Measurements from ENCODE around the gene FSIP1.

FSIP1 gene

DNA sequence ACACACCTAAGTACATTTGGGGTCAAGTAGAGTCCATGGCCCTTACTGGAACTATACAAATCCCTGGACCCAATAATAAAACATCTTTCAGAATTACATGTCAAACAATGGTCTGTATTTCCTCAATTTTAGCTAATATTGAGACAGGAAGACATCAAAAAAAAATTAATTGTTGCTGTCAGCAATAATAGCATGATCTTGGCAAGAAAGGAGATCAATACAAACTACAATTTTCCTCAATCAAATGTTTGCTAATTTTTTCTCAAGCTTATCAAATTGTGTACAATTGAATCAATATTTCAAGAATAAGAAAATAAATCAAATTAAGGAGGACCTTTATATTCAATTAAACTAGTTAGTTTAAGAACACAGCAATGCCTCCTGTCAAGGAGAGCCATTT is 62.6 kb downstream of the FSIP1 start:
- DNase-seq (ENCODE audit: low read depth), result no peak

DNA sequence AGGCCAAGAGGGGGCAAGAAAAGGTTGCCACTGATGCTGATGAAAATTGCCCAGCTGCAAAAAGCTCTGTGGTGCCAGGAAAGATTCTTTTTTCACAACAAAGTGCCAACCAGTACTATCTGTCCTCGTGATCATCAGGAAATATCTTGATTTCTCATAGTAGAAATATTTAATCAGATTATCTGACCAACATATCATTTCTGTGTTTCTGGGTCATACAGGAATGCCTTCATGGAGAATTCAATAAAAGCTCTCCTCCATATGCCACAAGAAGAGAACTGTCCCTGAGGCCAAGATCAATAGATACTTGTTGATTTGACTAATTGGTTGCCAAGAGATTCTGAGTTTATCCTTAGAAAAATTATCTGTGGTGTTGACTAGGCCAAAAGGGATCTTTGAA is 63.5 kb downstream of the FSIP1 start:
- DNase-seq (ENCODE audit: low read depth), result no peak

DNA sequence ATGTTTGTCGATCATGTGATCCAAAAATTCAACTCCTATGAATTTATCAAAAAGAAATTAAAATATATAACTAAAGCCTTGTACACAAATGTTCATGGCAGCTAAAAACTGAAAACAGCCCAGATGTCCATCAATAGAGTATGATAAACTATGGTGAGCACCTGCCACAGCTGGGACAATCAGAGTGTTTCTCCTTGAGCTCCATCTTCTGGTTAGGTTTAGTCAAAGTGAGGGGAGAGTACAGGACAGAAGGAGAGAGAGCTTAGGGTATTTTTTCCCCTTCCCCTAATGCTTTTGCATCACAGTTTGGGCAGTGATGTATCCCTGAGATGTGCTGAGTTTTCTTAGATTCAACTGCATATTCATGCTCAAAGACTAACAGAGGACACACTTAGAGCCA is 65.5 kb downstream of the FSIP1 start:
- DNase-seq (ENCODE audit: low read depth), result no peak

DNA sequence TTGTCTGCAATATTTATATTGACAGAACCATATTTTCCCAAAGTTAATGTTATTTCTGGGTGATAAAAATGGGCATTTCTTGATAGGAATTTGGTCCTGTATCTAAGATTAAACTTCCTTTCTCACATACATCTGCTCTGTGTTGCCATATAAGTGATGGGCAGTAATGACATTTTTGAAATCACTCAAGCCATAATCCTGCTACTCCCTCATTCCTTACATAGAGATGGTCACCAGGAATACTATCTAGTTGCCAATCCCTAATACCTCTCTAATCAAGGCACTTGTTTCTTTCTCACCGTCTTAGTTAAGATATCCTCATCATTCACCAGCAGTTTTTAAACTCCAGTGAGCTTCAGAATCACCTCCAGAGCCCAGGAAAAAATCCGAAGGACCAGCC is 68.4 kb downstream of the FSIP1 start:
- DNase-seq (ENCODE audit: low read depth), result no peak

DNA sequence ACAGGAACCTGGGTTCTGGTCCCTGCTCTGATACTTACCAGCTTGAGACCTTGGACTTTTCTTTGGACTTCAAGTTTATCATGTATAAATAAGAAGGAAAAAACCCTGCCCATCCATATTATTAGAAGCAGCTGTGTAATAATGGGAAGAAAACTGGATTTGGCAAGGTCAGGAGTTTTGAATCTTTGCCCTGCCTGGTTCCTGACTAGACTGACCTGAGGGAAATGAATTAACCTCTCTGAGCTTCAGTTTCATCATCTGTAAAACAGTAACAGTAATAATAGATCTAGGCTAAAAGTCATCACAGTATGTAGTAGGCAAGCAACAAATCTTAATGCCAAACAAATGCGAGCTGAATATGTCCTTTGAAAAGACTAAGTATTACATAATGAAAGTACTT is 68.8 kb downstream of the FSIP1 start:
- DNase-seq (ENCODE audit: low read depth), result no peak

DNA sequence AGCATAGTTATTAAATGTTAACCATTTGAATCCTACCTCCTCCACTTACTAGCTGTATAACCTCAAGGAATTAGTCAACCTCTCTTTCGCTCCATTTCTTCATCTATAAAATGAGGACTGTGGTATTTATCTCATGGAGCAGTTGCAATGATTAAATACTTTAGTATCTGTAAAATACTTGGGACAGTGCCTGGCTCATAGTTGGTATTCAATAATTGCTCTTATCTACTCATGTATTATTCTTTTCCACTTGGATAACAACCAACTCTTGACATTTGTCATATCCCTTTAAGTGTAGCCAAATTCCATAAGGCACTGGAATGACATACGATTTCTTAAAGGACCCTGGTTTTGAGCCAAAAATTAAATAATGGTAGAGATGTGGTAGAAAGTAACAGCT is 72.0 kb downstream of the FSIP1 start:
- DNase-seq (ENCODE audit: low read depth), result no peak

DNA sequence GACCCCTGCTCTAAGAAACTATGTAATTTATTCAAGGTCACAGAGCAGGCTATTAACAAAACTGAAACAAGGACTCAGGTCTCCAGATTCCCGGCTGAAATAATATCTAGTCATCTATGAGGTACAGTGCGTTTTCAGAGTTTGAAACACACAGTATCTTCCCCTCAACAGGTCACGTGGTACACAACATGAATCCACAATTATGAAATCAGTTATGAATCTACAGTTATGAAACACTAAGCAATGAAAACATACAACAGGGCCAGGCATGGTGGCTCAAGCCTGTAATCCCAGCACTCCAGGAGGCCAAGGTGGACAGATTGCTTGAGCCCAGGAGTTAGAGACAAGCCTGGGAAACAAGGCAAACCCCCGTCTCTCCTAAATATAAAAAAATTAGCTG is 72.7 kb downstream of the FSIP1 start:
- DNase-seq (ENCODE audit: low read depth), result no peak

DNA sequence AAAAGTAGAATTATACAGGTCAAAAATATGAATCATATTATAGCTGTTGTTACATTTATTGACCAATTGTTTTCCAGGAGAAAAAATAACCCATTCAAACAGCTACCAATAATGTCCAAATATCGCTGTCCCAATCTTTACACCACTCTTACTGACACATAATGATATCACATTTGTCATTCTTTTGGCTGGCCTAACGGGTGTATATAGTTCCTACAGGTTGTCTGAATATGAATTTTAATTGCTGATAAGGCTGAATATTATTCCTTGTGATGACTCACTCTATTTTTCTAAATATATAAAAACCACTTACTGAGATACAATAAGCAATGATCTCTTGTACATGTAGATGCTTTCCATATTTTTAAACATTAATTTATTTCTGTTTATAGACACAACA is 76.4 kb downstream of the FSIP1 start:
- DNase-seq (ENCODE audit: low read depth), result no peak

DNA sequence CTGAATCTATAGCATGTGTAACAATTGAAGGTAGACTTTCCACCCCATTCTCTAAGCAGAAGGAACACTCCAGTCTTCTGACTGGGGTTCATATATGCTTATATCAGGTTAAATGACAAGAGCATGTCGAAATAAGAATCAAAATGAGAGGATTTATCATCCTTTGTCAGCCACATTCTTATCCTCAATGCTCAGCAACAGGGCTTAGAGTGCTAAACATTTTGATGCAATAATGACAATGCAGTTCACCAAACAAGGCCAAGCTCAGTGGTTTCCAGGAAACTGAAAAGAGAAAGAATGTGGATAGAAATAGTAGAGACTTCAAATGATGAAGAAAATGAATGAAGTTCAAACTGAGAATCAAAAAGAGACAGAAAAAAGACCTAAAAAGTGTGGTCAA is 78.0 kb downstream of the FSIP1 start:
- DNase-seq (ENCODE audit: low read depth), result no peak

DNA sequence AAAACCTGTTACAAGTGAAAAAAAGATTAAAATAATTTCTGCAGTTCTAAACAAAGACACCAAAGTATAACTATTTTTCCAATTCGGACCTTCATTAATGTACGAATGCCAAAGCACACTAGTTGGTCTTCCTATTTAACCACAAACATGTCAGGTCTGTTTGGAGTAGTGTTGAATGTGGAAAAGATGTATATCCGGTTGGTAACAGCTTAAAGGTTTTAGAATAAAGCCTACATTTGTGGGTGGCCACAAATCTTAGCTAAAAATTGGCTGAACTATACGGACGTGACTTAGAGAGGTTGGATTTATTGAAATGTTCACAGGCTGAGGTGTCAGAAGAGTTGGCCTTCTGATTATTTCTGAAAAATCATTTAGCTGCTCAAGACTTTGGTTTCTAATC is 78.4 kb downstream of the FSIP1 start:
- no peak for DNase-seq (ENCODE audit: low read depth)

DNA sequence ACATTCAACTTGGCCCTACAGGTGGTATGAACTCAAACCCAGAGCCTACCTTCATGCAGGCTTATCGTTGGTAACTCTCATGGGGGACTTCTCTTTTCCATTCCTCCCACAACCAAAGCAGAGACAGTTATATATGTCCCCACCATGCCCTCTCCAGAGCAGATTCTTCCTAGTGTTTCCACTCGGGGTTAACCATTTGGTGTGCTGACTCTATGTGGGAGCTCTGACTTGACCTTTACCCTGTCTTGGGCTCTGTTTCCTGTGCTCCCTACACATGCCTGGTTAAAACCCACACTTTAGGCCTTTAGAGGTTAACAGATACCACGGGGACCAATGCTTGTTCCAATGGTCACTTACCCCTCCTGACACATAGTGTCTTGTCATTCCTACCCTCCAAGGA is 80.7 kb downstream of the FSIP1 start:
- no peak for DNase-seq (ENCODE audit: low read depth)

DNA sequence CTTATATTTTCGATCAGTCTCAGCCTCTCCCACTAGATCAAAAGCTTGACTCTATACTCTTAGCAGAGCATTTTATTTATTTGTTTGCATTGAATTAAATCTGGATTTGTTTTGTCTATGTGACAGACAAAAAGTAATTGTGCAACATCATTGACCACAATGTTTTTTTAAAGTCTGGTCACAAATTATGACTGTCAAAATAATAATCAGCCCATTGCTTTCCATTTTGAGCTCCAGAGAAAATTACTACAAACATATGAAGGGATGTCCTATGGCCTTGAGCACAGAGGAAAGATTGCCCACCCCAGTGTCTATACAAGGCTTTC is 82.3 kb downstream of the FSIP1 start:
- DNase-seq (ENCODE audit: low read depth), result no peak

DNA sequence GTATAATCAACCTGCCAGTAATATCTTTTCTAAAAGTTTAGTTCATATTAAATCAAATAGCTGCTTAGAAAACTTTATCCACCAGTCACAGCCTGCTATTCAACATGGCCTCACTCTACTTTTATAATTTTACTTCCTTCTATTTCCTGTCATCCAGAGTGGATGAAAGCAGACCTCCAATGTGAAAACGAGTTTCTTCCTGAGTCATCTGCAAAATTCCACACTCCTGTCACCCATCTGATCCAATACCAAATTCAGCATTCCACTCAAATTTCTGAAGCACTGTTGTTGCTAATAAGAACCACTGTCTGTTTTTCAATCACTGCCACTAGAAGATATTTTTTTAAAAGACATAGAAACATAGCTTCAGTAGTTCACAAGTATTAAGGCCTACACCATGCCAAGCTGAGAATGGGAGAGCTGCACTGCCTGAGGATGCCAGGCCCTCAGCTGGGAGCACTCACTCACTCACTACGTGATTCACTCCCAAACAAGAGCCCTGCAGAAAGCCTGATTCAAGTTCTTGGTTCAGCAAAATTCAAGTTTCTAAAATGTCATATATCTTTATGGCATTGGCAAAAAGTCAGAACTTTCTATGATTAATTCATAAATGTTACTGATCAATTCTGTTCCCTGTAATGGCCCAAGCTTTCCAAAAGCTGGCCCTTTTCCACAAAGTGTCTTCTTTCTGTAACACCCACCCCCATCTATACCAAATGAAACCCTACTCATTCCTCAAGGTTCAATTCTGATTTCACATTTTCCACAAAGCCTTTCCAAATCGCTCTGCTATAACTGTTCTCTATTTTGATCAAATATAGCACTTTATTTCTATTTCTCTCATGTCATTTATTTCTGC is 82.9 kb downstream of the FSIP1 start:
- DNase-seq (ENCODE audit: low read depth), result no peak

DNA sequence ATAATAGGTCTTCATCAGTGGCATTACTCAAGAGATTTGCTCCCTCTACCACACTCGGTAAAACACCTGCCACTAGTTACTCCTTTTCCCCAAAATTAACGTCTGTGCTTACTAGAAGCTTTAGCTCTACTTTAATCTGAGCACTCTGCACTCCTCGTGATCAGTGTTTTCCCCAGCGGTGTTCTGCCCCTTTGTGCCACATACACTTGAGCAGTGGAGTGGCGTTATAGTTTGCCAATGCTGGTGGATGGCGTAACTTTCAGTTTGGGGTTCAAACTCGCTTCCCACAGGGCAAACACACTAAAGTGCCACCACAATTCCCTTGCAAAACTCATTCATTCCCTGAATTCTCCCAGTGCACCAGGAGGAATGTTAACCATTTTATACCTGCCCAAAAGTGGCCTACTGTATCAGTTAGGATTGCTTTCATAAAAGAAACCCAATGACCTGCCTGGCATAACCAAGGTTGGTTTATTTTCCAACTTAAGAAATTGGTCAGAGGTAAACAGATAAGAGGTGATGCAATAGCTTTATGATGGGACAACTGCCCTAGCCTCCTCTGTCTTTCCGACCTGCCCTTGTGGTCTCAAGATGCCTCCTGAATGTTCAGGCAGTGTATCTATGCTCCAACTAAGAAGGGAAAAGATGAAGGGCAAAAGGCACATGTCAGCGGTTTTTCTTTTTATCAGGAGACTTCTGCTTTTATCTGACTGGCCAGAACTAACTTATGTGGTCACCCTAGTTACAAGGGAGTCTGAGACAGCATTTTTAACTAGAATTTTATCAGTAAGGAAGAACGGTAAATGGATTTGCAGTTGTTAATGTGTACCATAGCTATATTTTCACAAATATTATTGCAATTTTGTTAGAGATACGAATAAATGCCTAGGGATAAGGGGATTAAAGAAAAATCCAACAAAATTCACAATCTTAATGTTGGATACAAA is 83.9 kb downstream of the FSIP1 start:
- DNase-seq (ENCODE audit: low read depth), result no peak

DNA sequence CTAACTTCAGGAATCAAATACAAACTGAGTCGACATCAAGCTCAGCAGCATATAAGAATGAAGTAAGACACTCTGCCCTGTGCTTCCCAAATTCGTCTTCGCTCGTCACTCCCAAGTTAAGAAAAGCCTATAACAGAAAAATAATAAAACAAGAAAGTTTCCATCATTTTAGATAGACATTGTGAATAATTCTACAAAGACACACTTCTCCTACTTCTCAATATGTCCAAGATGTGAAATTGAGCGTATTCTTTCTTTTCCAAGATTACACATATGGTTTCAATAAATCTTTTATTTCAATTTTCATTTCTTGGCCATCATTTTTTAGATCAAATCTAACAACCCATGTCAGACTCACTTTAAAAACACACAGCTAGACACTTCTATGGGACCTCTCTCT is 85.1 kb downstream of the FSIP1 start:
- no peak for DNase-seq (ENCODE audit: low read depth)

DNA sequence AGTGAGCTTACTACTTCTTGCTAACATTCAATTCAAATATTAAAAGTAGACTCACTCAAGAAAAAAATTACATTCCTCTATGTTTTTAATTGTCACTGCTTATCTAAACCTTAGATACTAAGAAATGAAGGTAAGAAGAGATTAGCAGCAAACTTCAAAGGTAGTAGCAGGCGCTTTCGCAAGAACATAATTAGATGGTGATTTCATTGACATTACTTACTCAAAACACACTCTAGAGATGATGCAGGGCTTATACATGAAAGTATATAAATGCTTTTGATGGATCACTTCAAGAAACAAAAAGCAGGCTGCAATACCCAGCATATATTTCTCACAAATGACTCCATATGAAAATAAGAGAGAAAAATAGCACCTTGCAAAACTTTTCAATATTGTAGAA is 86.8 kb downstream of the FSIP1 start:
- no peak for DNase-seq (ENCODE audit: low read depth)

DNA sequence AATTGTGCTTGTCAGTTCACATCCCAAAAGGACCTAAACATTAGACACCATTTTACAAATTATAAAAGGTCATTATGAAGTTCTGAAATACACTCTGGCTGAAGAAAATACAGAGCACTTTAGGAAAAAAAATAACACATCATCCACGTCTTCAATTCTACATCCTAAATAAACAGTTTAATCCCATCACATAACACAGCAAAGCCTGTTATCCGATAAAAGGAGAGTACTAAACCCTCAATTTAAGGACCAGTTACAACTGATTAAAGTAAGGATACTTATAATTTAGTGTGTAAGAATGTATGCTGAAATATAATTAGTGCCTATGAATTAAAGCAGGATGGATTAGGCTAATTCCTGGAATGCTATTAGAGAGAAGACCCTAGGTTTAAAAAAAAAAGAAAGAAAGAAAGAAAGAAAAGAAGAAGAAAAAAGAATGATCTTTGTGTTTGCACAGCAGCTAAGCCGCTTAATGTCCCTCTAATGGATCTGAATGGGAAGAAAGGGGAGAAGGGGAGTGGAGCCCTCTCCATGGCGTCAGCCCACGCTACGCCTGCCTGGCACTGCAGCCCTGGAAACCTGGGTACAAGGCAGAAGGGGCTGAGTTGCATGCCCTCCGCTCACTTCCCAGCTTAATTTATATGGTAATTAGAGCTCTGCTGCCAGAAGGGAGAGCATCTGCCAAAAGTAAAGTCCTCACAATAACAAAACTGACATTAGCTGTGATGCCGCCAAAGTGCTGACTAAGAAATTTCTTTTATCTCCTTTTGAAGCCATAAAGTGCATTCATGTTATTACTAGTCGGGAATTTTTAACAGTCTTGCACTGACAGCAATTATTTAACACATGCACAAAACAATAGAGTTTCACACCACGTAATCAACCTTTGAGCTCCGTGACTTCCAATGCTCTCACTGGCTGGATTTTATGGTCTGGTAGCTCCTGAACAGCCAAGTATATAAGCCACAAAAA is 90.0 kb downstream of the FSIP1 start:
- no peak for DNase-seq (ENCODE audit: low read depth)

DNA sequence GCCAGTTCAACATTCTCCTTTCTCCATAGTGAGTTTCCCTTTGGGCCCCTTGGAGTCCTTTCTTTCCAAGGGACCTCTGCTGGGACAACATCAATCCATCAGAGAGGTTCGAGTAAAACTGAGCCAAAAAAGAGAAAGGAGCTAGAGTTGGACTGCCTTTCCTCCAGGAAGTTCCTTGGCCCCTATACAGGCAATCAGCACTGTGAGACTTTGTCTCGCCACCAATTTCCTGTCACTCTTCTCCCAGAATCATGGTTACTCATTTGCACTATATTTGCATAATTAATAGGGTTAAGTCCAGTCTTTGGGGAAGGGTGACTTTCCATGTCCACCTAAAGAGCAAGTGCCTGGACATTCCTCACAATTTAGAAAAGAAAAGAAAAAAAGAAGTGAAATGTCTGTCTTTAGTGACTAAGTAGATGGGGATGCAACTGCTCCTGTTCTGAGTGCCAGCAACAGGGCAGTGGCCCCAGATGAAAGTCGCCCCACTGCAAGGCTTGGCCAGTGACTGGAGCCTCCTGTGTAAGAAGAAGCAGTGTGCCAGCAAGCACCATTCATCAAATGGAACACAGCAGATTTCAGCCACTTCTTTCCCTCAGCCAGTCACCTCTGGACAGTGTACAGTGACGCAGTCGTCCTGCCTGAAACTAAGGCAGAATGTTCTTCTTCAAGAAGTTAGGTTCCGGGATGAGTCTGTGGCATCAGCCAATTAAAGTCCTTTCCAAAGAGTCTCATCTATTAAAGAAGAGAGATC is 91.6 kb downstream of the FSIP1 start:
- DNase-seq (ENCODE audit: low read depth), result no peak

DNA sequence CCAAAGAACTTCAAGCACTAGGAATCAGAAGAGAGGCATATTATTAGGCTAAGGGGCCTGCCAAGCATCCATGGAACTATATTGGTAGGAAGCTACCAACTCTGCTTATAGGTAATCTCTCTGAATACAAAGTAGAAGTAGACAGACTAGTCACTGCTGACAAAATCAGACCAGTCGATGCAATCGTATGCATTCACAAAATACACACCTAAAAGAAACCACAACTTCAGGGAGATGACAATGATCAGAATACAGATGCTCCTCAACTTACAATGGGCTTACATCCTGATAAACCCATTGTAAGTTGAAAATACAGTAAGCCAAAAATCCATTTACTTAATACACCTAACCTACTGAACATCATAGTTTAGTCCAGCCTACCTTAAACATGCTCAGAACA is 94.7 kb downstream of the FSIP1 start:
- DNase-seq (ENCODE audit: low read depth), result no peak

DNA sequence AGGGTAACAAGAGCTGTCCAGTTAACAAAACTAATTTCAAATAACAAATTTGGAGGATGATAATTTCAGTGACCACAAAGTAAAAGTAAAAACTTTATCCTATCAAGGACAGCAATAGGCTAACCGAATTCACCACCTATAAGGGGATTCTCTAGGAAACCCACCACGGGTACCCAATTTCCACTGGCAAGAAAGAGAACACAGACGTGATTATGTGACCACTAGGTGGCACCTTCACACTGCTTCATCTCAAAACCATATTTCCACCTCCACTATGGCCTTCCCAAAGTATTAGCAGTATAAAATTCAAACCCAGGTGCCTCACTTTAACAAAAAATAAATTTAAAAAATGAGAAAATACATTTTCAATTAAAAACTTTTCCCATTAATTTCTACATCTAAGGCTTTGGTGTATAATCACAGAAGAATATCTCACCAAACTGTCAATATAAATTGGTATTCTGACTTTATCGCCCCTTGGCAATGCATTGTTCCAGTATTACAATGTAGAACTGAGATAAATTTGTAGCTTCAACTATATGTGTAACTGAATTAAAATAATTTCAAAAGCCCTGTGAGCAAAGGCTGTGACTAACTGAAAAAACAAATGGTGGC is 96.5 kb downstream of the FSIP1 start:
- DNase-seq (ENCODE audit: low read depth), result no peak

DNA sequence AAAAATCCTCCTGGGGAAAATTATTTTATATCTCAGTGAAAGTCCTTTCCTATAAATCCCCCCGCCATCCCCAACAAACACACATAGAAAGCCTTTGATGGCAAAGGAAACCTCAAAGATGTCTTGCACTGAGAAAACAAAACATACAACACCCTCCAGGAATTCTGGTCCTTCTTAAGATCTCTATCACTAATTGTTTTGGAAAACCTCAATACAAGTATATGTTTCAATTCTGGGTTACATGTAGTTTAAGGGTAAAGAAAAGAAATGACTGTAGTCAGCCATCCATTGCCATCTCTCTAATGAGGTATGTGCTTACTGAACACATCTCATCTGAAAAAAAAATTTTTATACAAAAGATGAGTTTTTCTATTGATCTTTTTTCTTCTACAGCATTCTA is 97.3 kb downstream of the FSIP1 start:
- DNase-seq (ENCODE audit: low read depth), result no peak

Measured in HS-27A (cell line).